HG03159 (cell line): Measurements from ENCODE around the gene FHIT.

Experiments used
- ATAC-seq: cut with Tn5 transposase; IDR thresholded peaks from one replicate; pipeline ENCODE4 v1.9.1; 2021; ENCODE audit warnings: mild to moderate bottlenecking, moderate library complexity; ENCODE audit not compliant: unreplicated experiment

FHIT gene

DNA sequence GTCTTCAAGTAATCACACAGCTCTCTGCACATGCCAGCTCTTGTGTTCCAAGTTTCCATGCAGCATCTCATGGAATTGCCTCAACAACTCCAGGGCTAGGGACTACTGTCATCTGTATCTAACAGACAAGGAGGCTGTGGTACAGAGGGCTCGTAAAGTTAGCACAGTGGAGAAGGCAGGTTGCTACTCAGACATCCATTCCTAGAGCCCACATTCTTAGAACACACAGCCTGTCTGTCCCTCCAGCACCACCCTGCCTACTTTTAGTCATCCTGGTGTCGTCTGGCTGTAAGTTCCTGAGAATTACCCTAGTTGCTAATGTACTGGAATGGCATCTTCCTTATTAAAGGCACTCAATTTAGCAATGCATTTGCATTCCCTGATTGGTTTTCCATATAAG is 862.5 kb downstream of the FHIT start:
- ATAC-seq = no peak

DNA sequence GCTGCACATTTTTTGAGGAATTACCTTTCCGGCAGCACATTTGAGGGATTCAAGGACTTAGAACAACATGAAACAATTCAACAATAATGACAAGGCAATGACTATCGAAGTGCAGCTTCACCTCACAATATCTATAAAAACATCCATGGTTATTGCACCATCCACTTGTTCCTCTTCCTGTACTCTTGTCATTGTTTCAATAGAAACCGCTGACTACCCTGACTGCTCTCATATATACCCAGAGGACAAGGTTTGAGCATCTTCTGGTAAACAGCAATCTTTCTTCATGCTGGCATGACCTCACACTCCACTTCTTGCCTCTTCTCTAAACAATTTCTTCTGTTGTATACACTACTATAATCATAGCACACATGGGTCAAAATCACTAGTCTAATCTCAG is 864.9 kb downstream of the FHIT start:
- no peak for ATAC-seq

DNA sequence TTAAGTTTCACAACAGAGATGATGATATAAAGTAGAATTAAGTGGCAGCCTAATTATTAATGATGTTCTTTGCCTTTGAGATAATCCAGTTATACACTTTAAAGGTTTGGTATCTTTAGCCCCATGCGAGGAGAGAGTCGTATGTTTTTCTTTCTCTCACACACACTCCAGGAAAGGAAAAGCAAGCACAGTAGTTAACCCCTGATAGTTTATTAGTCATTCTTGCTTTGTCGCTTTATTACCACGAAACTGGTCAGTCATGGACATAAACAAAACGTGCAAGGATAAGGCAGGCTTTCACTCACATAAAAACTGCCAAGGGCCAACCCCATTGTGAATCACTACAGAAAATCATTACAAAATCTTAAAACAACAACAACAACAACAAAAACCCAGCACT is 866.9 kb downstream of the FHIT start:
- no peak for ATAC-seq

DNA sequence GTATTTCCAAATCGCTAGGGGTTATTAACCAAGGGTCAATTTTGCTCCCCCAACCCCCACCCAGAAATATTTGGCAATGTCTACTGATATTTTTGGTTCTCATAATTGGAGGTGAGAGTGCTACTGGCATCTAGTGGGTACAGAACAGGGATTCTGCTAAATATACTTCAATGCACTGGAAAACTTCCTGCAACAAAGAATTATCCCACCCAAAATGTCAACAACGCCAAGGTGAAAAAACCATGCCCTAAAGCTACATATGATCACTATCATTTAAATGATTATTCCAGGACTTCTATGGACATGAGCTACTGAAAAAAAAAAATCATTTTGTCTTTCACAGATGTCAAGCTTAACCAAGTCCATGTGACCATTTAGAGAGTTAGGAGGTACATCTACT is 867.9 kb downstream of the FHIT start:
- no peak for ATAC-seq

DNA sequence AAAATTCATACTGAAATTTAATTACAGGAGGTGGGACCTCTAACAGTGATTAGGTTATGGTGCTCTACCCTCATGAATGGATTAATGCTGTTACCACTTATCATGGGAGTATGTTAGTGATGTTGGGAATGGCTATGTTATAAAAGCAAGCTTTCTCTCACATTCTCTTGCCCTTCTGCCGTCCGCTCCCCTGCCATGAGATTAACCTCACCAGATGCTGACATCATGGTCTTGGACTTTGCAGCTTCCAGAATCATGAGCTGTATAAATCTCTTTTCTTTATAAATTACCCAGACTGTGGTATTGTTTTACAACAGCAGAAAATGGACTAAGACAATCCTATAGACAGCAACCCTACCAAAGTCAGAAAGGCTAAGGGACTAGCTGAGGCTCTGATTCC is 884.8 kb downstream of the FHIT start:
- ATAC-seq = no peak

DNA sequence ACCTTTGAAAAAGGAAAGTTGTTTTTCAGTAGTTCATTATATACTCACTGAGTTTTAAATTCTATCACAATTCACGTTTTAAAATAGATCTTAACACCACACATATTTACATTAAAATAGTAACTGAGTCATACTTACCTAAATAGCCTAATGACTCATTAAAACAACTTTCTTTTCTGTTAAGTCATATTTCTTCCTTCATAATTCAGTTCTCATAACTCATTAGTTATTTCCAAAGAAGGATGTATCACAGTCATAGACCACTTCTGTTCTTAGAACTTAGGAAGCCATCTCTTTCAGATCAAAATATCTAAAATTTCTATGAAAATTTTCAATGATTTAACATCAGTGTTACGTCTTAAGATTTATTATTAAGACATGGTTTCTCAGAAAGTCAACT is 885.9 kb downstream of the FHIT start:
- ATAC-seq = no peak

DNA sequence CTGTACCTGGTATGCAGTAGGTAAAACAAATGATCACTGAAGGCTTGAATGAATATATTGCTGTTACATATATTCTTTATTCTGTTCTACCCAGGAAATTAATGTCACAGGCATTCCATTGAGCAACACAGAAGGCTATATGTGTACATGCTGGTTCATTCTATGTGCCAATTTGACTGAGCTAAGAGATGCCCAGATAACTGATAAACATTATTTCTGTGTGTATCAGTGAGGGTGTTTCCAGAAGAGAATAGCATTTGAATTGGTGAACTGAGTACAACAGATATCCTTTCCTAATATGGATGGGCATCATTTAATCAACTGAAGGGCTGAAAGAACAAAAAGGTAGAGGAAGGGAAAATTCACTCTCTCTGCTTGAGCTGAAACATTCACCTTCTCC is 886.8 kb downstream of the FHIT start:
- no peak for ATAC-seq

DNA sequence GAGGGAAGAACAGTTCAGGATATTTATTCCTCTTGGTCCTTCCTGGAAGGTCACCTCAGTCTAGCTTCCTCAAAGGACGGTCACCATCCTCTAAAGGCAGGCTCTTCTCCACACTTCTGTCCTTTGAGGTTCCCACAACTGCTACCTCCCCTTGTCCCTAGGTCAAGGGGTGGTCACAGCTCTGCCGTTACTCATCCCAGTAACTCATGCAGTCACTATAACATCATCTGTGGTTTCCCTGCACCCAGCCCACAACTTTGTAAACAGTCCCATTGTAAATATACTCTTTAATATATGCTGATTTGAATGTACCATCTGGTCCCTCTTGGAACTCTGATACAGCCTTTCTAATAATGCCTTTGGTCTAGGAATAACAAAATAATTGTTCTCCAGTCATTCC is 887.4 kb downstream of the FHIT start:
- no peak for ATAC-seq

DNA sequence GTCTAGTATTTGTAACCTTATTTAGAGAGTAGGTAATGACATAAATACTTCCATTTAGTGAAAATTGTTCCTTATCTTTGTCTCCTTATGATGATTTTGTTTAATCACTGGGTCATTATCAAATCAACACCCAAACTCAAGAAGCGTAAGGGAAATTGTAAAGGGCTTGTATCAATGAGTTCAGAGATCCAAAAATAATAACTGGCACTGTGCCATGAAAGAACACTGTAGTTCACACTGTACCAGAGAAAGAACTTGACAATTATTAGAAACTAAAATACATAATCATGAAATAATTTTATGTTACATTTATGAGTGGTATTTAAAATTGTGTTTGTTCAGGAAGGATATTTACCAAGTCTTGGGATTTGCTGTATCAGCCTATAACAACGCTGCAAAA is 895.4 kb downstream of the FHIT start:
- ATAC-seq = no peak

DNA sequence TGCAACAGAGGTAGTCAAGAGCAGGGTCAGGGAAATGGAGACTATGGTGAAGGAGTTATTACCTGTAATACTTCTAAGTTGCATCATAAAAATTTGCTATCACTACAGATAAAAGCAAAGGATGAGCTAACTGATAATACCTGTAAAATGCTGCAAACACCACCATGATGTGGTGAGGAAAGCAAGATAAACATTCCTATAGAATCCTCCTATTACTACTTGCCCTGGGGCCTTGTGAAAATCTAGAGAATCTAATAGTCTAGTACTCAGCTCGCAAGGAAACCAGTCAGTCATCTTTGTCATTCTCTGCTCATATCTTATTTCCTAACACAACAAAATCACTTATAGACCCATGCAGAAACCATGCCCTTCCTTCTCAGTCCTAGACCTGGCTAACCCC is 899.8 kb downstream of the FHIT start:
- ATAC-seq = no peak

DNA sequence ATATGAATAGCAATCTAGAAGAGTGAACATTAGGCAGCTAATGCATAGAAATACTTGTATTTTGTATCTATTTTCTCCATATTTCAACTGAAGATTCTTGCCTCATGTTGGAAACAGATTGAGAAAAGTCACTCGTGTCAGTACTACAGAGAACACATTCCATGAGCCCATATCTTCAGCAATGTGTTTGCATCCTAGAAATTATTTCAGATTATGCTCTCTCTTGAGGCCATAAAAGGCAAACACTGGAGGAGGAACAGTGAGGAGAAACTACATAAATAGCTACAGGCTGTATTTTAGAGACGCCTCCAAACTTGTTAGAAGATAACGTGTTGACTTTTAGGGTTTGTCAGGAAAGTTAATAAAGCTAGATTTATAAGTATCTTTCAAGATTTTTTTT is 906.9 kb downstream of the FHIT start:
- no peak for ATAC-seq

DNA sequence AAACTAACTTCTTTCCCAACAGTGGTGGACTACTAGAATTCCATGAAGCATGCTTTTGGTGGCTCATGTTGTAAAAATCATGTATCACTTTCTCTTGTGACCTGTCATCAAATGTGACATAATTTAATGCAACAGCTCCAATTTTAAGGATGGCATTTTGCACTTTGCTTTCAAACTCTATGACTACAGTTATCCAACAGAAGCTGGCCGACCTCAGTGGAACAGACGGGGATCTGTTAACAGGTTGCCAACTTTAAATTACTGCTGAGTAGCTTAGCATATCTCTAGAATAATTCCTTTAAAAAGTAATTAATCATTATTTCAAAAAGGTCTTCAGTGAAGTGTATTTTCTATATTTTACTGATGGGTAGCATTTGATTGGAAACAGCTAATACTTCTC is 907.4 kb downstream of the FHIT start:
- no peak for ATAC-seq

DNA sequence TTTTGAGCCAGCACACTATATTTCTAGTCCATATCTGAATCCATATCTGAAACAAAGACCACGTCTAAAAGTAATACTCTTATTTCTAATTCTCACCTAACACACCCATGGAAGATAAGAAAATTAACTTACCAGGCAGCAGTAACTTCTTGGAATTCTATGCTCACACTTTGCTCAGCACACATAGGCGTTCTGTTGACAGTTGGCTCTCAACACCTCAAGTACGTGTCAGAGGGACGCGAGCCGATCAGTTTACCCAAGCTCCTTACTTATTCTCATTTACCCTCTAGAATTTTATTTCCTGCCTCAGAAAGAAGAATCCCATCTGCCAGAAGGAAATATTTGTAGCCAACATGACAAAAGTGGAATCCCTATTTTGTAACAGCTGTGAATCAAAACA is 911.9 kb downstream of the FHIT start:
- no peak for ATAC-seq

DNA sequence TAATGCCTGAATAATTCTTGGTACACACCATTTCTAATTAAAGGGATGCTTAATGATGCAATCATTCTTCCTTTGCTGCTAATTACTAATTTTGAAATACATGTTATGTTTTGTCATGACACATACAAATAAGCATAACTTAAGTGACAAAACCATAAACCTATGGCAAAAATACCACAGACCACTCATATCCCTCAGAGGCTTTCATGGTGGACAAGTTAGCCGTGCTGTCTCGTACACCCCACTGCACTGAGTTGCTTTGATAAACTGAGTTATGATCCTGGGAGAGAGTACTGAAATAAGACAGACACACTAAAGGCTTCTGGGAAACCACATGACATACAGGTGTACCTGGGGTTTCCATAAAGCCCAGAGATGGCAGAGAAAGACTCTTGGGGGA is 913.8 kb downstream of the FHIT start:
- no peak for ATAC-seq

DNA sequence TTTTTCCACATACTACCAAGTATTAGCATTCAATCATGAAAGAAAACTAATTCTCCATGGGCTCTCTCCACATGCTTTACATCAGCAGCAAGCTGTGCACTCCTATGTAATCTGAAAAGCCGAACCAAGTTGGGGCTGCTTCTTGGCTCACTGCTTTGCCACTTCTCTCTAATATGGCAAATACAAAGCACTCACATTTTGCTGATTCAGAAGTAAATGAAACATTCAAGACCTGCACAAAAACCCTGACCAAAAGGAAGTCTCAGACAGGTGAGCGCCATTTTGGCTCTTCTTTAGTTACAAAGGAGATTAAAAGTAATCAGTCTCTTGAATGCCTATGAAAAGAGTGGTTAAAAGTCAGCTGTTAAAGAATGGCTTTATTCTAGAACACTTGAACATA is 915.2 kb downstream of the FHIT start:
- no peak for ATAC-seq

DNA sequence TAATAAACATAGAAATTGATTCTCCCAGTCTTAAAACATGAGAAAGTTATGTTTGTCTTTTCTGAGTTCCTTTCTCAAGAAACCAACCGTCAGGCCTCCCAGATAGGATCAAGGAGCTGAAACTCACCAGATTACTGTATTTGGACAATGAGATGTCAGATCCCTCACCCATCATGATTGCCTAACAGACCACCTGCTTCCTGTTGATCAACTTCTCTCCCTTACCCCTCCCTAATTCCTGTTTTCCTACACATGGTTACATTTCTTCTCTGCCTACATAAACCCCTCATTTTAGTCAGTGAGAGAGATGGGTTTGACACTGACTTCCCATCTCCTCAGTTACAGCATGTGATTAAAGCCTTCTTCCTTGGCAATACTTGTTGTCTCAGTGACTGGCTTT is 917.5 kb downstream of the FHIT start:
- ATAC-seq = no peak

DNA sequence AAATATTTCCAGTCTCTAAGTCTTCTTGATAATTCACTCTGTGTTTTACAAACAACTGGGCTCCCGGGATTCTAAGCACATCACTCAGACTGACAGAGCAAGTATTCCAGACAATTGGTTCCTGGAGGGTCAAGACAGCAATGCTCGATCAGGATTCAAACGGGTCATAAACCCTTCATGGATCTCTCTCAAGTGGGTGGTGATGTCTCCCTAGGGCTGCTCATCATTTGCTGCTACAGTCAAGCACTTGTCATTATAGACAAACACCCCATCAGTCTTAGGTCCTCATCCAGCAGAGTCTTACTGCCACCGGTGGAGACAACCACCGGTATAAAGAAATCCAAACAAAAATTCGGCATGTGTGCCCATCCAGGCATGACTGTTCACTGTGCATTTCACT is 921.1 kb downstream of the FHIT start:
- no peak for ATAC-seq

DNA sequence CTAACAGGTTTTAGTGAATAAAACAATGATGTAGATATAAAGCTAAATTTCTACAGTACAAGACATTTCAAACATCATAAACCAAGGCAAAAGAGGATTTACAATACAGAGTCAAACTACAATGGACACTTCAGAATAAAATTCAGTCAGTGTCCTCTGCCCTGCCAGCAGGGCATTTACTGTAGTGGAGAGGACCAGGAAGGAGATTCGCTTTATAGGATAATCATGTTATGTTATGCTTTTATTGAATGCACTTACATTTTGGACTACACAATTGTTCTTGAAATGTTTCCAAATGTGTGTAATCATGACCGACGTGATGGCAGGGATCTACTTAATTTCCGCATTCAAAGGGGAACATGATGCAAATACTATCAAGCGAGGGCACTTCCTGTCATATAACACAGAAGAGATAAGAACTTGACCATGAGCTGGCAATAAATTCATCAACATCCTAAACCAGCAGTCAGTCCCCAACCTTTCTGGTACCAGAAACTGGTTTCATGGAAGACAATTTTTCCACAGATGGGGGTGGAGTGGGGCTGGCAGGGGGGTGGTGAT is 925.6 kb downstream of the FHIT start:
- ATAC-seq = no peak

DNA sequence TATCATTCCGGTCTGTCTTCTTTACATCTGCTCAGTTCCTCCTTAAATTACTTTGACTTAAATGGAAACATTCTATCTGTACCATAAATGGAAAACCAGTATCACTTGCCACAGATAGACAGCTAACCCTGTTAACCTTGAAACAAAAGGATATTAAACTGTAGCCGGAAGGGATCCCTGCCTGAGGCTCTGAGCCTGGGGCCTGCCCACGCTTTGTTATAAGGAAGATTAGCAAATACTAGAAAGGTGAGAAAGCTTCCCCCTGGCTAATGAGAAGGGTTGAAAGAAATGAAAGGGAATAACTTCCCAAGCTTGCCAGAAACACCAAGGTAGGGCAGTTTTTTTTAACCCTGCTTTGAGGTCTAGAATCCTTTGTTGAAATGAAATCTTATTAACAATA is 927.6 kb downstream of the FHIT start:
- no peak for ATAC-seq

DNA sequence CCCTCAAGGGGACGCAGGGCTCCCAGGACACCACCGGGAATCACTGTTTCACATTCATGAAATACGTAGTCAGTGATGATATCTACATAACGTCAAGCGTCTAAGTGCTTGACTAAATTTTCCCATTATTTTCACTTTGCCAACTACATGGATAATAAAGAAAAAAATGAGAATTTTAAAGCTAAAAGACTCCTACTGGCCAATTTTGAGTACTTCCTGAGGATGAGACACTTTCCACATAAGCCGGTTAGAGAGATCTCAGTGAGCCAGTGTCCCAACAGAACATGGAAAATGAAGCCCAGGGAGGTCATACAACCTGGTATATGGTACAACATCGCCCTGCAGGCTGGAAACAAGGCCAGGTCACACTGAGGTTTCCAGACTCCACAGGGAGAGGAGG is 928.1 kb downstream of the FHIT start:
- no peak for ATAC-seq

DNA sequence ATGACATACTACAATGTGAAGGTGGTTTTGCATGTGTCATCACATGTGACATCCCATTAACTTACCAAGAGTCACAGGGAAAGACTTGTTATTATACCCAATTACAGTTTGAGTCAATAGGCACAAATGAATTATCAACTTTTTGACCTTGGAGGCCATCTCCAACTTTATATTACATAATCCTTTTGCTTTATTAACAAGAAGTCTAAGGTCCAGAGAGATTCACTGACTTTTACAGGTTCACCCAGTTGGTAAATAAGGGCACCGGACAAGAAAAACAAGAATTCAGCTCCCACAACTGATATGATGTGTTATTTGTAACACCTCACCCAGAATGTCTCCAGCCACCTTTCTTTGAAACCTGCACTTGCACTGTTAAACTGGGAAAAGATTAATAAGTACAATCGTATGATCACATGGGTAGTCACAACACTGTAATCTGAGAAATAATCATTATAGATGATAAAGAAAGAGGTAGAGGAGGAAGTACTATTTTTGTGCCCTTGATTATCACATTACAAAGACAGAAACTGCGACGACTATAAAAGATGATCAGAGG is 928.9 kb downstream of the FHIT start:
- ATAC-seq = no peak

DNA sequence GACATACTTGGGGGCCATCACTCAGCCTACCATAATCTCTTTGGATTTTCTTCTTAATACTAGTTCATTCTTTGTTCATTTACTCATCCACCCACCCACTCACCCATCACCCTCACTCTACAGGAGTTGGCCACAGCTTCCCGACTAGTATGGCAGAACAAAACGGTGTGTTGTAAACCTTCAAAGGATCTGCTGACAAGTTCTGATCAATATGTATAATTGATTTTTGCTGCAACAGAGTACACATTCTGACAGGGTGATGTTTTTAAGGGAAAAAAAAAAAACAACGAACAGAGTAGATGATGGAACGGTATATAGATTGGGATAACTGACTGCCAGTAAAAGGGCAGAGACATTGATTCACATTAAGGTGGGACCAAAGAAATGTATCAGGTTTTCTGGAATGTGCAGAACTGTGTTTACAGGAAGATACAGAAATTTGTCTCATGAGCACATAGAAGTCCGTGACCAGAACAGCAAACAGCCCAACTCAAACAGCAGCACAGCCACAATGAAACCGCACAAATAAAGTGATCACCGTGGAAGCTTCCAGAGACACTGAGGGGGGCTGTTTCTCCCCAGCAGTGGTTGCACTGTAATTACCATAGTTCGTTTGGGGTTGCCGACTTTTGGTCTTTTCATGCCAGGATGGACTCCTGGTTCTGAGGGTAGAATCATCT is 931.9 kb downstream of the FHIT start:
- ATAC-seq = no peak
